GF-D8 (cell line): ENCODE measurements around the gene MARS1.

Source experiments
- DNase-seq: peaks from one replicate; lab custom pipeline; 2025; lab: John Stamatoyannopoulos, UW

MARS1 gene

DNA sequence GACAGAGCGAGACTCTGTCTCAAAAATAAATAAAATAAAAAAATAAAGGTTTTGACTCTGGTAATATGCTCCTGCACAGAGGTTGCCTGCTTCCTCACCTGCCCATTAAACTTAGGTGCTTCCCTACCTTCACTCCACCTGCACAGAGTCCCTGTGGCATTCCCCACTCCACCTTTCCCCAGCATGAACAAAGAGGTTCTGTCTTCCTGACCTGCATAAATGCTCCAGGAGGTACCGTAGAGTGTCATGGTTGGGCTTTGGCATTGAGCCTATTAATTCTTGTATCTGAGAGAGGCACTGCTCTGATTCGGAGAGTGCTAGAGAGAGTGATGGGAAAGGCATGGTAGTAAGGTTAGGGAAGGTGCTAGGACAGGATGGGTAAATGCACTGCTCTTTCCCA, 14.5 kb upstream of the MARS1 start:
- DNase-seq = no peak

DNA sequence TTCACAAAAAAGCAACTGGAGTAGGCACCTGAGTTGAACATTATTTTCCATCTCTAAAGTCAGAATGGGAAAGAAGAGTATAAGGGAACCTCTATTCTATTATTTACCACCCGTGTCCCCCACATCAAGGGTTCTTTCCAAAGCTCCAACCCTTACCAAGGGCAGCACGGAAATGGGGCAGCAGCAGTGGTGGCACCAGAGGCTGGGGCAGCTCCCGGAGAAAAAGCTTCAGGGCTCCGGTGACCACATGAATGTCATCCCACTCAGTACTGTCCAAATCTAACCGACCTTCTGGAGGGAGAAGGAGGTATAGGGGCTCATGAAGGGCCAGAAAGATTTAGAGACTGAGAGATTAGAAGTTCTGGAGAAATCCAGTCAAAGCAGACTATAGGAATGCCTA, 14.0 kb upstream of the MARS1 start:
- no peak for DNase-seq

DNA sequence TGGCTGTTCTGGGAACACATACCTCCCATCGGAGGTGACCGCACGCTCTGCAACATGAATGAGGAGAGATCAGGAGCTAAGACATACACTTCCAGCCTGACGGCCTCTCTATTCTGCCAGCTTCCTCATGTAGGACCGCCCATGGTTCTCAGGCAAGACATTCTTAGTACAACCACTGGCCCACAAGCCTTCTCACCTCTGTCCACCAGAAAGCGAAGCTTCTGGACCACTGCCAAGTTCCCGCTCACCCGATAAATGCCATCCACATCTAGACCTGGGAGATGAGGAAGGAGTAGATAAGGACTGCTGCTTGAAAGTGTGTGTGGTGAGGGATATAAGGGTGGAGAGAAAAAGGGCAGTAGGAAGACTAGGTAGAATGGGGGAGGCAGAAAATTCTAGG, 13.4 kb upstream of the MARS1 start:
- DNase-seq = no peak

DNA sequence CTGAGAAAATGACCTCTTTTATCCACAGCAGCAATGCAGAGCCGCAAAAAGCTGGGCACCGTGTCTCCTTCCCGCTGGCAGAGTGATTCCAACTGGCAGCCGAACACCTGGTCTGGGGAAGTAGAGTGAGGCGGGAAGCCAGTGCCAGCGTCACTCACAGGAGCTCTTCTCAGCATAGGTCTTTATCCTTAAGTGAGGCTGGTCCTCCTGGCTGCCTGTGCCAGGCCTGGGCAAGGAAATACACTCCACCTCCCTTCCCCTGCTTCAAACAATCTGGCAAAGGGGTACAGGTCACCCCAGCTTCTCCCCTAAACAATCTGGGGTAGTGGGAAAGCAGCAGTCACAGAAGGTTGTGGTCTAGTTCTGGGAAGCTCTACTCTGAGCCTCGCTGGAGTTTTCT, 13.0 kb upstream of the MARS1 start:
- no peak for DNase-seq

DNA sequence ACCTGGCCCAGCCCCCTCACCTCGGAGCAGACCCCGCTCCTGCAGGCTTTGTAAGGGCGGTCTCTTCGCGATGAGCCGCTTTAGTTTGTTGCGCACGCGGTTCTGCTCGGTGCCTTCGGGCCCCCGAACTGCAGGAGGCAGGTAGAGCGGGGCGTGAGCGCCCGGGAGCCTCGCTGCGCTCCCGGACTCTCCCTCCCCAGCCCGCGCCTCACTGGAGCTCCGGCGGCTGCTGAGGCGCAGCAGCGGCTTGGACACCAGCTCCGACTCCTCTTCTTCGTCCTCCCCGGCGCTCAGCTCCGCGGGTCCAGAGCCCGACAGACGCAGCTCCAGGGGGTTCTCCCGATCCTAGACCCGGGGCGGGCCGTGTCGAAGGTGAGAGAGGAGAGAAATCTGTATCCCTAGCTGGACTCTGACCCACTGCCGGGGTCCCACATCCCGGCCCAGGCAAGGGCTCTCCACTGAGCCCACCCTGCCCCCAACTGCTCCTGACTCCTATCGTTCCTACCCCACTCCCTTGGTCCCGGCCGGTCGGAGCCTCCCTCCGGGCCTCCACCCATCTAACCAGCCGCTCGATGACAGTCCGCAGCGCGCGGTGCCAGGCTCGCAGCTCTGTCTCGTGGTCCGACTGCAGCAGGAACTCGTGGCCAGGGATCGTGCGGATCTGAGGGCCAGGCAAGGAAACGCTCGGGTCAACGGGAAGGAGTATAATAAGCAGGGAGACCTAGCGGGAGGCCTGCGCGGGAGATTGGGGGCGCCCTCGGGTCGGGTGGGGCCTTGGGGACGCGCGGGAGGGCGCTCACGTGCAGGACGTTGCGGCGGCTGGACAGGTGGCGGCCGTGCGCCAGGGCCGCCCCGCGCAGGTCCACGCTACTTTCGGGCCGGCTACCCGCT, 12.4 kb upstream of the MARS1 start:
- DNase-seq = no peak

DNA sequence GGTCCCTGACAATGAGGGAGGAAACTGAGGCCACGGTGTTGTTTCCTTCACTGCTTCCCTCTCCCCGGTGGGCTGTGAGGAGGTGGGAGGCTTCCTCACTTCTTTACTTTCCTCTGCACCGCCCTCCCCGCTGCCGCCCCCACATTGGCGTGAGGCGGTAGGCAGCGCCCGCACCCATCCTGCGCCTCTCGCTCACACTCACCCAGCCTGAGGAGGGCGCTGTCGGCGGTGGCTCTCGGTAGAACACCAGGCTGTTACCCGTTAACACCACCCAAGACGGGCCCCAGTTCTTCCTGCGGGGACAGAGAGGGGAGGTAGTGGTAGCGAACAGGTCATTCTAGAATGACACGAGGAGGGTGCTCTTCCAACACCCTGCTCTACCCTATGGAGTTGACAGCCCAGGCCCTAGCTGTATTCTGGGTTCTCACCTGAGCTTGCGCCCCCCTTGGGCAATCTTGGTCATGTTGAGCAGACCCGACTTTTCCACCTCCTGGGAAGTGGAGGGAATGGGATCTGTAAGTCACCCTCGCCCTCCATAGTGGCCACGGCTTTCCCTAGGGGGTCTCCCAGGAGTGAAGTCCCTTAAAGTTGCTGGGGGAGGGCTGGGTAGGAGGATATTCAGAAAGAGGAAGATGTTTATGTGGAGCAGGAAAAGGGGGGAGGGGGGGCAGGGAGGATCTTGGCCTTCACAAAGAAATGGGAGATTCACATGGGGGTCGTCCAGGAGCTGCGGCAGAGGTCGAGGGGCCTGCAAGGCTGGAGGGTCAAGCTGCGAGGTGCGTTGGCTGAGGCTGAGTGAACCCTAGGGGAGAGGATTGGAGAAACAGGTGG, 11.5 kb upstream of the MARS1 start:
- no peak for DNase-seq

DNA sequence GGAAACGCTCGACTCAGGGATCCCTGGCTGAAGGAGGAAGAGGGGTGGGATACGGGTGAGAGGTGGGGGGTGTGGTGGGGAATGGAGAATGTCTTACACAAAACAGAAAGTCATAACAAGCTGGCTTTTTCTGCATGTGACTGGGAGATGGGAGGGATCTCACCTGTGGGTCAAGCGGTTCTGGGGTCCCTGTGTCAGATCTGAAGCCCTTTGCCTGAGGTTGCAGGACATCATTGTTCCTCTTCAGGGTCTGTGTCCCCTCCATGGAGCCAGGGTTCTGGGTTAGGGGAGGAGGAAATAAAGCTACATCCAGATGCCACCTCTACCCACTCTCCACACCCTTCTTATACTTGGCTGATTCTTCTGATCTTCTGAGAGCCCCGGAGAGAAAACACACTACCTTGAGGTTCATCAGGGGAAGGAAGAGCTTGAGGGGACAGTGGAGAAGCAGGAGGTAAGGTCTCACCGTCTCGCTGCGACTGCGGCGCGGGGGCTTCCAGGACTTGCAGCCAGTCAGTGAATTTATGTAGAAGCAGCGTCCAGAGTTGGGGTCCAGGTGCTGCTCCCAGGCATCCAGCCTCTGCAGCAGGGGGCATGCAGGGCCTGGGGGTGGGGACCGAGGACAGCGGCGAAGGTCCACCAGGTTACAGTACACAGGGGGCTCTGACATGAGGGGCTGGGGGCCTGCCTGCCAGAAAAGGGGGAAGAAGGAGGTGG, 10.7 kb upstream of the MARS1 start:
- no peak for DNase-seq

DNA sequence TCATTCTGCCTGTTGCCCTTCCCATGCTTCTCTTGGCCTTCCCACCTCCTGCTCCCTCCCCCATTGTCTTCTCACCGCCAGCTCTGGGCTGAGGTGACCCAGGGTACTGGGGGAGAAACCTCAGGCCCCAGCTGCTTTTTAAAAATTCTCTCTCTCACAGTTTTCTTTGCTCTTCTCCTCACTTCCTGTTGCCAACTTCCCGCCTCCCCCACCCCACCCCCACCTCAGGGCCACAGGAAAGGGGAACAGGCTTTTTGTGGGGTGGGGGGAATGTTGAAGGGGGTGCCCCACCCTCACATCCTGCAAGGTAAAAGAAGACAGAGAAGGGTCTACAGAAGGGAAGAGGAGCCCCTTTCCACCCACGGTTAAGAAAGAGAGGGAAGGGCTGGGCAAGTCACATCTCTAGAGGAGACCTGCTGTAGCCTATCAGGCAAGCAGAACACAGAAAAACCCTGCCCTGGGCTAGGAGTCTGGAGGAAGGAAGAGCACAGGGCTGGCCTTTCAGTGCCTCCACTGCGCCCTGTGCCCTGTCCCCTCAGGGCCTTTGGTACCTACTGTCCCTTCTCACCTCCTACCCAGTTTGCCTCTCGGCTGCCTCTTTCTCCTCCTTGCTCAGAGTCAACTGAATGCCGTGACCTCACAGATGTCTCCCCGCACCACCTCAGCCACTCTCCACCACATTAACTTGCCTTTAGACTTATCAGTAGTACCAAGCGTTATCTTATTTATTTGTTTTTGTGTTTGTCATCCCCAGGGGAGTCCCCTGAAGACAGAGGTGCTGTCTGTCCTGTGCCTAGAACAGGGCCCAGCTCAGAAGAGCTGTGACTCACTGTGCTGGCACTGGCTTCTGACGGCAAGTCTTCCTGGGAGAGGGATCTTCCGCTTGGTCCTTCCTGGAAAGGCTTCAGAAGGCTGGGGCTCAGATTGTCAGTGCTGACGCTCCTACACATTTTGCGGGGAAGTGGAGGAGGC, 9.9 kb upstream of the MARS1 start:
- DNase-seq = peak; percentile 64

DNA sequence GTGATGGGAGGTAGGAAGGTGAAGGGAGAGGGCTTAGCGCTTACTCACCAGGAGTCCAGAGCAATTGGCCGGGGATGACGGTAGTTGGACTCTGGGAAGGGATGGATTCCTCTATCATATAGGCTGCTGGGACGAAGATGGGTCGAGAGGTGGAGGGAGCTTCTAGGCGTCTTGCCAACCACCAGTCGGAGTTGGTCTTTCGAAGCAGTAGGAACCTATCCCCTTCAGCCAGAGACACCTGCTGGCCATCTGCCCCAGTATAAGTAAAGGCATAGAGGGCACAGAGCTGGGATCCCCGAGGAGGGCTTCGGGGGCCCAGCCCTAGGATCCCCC, 8.9 kb upstream of the MARS1 start:
- DNase-seq = no peak

DNA sequence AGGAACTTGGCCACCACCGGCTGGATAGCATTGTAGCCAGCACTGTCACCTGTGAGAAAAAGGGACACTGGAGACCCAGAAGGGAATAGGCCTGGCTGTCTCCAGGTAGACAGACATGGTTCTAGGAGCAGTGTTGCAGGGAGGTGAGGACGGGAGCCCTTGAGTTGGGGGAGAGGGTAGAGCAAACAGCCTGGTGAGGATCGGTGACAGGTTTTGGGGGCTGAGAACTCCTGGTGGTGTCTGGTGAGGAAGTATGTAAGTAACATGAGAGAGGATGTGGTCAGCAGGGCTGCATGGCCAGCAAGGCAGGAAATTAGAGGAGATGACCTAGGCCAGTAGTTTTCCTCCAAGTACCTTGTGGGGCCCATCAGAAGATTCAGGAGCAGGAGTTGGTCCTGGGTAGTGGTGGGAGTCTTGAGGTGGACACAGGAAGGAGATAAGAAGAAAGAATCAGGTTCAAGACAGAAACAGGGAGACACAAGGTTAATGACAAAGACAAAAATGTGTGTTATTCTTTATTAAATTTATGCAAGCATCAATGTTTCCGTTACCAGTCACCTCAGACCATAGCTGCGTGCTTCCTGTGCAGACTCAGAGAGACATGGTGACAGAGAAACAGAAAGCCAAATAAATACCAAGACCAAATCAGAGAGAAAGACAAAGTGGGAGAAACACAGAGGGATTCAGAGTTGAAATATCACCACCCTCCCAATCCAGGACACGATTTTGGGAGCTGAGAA, 8.3 kb upstream of the MARS1 start, which contains the start of gene ARHGAP9:
Gene ARHGAP9 (minus strand): TSS at position 491 of the 740 bp plus-strand sequence. CDS start 460 bp downstream, at position 31.
- no peak for DNase-seq

DNA sequence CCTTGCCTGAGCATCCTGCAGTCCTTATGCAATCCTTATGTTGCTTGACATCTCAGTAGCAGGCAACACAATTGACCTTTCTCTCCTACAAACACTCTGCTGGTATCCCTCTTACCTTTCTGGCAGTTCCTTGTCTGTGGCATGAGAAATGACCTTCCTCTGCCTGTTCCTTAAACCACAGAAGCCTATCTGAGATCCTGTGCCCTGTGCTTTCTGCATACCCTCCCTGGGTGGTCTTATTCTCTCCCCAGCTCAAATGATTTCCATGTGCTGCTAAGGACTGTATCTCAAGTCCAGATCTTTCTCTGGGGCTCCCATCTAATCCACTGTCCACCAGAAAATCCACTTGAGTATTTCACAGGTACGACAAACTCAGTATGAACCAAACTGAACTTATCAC, 6.2 kb upstream of the MARS1 start:
- DNase-seq = no peak

DNA sequence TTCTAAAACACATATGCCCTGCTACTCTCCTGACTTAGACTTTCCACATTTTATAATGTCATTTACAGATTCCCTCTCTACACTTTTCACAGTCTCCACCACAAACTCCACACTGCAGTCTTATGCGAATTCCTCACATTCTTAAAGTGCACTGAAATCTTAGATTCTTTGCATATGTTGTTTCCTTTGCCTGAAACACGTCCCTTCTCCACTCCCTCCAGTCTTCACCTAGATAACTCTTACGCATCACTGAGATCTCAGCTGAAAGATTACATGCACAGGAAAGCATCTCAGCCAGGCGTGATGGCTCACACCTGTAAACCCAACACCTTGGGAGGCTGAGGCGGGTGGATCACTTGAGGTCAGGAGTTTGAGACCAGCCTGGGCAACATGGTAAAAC, 4.4 kb upstream of the MARS1 start:
- DNase-seq = no peak

DNA sequence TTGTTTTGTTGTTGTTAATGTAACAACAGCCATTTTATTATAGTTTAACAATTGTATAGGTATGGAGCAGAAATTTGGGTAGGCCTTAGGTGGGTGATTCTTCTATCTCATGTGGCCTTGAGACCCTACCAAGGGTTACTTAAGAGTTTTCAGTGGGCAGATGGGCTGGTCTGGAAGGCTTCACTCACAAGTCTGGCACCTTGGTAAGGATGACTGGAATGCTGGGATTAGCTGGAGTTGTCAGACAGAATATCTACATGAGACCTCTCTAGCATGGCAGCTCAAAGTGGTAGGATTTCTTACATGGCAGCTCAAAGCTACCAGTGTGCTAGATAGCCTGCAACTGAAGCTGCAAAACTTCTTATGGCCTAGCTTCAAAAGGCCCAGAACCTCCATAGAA, 2.2 kb upstream of the MARS1 start:
- DNase-seq = no peak

DNA sequence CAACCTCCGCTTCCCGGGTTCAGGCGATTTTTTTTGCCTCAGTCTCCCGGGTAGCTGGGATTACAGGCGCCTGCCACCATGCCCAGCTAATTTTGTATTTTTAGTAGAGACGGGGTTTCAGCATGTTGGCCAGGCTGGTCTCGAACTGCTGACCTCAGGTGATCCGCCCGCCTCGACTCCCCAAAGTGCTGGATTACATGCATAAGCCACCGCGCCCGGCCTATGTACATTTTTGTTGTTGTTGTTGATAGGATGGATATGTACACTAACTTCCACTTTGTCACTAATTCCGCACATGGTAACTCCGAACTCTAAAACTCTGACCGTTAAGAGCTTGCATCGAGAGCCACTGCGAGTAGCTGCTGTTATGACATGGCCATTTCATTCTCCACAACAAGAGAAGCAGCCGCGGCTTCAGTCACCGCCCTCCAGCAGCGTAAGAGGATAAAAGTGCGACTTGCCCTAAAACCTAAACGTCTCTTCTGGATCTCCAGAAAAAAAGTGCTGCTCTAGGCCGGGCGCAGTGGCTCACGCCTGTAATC, 742 bp upstream of the MARS1 start:
- DNase-seq = no peak

DNA sequence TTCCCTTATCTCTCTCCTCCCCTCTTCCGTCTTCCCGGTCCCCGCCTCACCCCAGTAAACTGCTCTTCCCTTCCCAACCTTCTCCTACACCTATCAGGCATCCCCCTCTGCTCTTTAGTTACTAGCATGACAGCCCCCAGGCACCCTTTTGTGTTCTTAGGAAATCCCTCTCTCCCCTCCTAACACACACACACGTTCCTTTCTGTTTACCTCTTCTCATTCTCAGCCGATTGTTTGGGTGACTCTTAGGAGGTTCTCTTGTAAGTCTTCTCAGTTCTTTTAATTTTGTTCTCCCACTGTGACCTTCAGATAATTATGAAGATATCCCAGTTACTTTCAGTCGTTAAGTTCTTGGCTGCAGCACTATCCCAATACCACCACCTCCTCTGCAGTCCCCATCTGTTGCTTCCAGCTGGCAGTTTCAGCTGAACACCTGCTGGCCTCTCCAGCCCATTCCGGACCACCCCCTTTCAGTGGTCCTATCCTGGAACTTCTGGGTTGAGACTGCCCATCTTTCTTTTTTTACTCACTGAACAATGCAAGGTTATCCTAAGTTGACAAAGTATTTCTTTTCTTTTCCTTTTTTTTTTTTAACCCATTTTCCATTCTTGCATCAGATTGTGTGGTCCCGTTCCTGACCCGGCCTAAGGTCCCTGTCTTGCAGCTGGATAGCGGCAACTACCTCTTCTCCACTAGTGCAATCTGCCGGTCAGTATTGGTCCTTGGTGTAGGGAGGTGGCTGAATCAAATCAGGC, 711 bp downstream of the MARS1 start:
- DNase-seq = no peak

DNA sequence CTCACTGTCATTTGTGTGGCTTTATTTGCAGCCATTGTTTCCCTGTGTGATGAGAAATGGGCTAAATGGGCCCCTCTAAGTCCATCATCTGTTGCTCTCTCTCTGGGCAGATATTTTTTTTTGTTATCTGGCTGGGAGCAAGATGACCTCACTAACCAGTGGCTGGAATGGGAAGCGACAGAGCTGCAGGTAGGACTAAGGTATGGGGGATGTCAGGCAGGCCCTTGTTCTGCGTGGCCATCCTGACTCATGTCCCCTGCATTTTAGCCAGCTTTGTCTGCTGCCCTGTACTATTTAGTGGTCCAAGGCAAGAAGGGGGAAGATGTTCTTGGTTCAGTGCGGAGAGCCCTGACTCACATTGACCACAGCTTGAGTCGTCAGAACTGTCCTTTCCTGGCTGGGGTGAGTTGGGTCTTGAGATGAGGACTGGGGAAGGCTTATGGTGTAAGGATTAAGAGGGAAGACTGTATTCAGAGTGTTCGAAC, 1.3 kb downstream of the MARS1 start:
- DNase-seq = no peak

DNA sequence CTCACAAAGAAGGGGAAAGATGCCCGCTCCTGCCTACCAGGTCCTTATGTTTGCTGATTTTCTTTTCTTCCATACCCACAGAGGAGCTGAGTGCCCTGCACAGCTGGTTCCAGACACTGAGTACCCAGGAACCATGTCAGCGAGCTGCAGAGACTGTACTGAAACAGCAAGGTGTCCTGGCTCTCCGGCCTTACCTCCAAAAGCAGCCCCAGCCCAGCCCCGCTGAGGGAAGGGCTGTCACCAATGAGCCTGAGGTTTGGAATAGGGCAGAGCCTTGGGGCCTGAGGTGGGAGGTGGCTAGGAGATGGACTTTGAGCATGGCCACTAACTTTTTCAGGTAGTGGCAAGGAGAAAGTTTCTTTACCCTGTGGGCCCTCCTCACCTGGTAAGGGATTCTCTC, 2.3 kb downstream of the MARS1 start:
- DNase-seq = no peak

DNA sequence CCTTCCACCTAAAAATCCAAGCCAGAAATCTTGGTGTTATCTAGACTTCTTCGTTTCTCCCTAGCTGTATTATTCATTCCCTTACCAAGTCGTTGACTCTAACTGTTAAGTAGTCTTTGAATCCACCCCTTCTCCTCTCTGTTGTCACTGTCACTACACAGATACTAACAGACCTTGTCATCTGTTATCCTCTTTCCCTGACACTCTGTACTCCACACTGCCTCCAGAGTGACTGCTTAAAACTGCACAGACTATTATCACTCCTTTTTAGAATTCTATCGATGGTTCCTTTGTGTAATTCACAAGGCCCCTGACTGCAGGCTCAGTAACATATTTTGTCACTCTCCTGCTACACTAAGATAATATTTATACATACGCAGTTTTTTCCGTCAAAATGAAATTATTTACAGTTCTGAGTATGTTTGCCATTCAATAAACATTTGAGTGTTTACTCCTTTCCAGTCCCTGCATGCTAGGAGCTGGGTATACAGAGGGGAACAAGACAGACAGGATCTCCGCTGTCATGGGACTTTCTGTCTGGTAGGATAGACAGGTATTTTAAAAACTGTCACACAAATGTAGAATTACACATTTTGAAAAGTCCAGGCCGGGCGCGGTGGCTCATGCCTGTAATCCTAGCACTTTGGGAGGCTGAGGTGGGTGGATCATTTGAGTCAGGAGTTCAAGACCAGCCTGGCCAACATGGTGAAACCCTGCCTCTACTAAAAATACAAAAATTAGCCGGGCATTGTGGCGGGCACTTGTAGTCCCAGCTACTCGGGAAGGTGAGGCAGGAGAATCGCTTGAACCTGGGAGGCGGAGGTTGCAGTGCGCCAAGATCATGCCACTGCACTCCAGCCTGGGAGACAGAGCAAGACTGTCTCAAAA, 3.8 kb downstream of the MARS1 start:
- DNase-seq = no peak
